Measurements from ENCODE around the gene GLOD4.

GLOD4 gene

GRCh38 chr17:728911-729310 is 53.2 kb downstream of the GLOD4 start:
- DNase-seq (ENCODE audit: low read depth): no peak
- TF ChIP-seq, protein P1, sequence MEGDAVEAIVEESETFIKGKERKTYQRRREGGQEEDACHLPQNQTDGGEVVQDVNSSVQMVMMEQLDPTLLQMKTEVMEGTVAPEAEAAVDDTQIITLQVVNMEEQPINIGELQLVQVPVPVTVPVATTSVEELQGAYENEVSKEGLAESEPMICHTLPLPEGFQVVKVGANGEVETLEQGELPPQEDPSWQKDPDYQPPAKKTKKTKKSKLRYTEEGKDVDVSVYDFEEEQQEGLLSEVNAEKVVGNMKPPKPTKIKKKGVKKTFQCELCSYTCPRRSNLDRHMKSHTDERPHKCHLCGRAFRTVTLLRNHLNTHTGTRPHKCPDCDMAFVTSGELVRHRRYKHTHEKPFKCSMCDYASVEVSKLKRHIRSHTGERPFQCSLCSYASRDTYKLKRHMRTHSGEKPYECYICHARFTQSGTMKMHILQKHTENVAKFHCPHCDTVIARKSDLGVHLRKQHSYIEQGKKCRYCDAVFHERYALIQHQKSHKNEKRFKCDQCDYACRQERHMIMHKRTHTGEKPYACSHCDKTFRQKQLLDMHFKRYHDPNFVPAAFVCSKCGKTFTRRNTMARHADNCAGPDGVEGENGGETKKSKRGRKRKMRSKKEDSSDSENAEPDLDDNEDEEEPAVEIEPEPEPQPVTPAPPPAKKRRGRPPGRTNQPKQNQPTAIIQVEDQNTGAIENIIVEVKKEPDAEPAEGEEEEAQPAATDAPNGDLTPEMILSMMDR (IDR thresholded peaks at IDR 0.05; ENCODE audit: control insufficient read depth, extremely low read depth, insufficient read depth): no peak
- no peak overlapping the region for H3K4me3 ChIP-seq (ENCODE audit: low read depth, low read length)

DNA sequence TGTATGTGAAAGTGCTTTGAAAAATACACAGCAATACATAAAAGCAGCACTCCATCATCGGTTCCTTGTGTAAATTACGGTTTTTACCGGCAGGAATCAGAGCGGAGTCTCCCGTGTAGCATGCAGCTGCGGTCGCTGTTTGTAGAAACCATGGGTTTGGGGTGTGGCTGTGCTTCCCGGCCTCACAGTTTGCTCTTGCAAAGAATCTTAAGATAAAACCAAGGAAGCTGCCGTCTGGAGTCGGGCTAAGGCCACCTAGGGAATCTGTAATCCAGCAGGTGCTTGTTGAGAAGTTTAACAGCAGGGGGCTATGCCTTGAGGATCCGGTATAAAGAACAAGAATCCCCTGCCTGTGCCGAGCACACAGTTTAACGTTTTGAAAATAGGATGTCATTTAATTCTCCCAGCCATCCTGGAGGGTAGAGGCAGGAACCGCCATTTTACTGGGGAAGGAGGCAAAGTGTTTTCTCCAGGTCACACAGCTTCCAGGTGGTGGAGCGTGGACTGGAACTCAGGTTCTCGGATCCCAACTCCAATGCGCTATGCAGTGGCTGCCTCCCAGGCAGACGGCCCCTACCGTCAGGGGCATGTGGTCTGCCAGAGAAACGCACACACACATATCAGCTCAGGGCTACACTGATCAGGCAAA is 55.7 kb downstream of the GLOD4 start:
- TF ChIP-seq, protein P1 (IDR thresholded peaks at IDR 0.05; ENCODE audit: control insufficient read depth, extremely low read depth, insufficient read depth): no peak
- no peak for DNase-seq (ENCODE audit: low read depth)
- no peak overlapping the region for H3K4me3 ChIP-seq (ENCODE audit: low read depth, low read length)

DNA sequence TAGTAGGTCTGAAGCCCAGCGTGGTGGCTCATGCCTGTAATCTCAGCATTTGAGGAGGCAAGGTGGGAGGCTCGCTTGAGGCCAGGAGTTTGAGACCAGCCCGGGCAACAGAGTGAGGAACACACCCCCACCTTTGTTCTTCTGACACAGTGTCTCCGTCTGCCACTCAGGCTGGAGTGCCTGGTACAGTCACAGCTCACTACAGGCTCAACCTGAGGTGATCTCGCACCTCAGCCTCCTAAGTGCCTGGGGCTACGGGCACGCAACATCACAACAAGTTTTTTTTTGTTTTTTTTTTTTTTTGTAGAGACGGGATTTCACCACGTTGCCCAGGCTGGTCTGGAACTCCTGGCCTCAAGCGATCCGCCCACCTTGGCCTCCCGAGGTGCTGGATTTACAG is 56.3 kb downstream of the GLOD4 start:
- DNase-seq (ENCODE audit: low read depth): no peak
- TF ChIP-seq, protein P1 (IDR thresholded peaks at IDR 0.05; ENCODE audit: control insufficient read depth, extremely low read depth, insufficient read depth): no peak
- H3K4me3 ChIP-seq (ENCODE audit: low read depth, low read length): no peak overlapping the region

DNA sequence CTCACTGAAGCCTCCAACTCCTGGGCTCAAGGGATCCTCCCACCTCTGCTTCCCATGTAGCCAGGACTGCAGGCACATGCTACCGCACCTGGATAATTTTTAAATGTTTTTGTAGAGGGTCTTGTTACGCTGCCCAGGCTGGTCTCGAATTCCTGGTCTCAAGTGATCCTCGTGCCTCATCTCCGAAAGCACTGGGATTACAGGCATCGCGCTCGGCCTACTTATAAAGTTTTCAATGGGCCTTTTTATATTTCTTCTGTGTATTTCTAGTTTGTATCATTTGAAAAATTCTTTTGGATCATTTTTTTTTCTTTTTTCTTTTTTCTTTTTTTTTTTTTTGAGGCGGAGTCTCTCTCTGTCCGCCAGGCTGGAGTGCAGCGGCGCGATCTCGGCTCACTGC is 57.0 kb downstream of the GLOD4 start:
- H3K4me3 ChIP-seq (ENCODE audit: low read depth, low read length): no peak overlapping the region

DNA sequence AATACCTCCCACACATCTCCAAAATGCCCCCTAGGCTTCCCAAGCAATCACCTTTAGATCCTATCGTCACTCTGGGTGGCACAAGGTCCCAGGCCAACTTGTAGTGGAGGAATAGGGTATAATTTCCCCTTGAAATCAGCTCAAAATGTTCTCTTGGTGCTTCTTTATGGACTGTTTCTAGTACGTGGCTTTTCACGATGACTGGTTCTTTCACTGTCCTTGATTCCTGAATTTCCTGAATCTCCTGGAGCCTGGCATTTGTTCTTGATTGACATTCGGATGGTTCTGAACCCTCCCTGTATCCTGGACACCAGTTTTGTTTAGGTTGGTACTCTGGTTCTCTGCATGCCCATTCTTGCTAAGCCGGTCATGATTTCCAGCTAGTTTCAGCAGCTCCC is 60.5 kb downstream of the GLOD4 start:
- TF ChIP-seq, protein P1 (IDR thresholded peaks at IDR 0.05; ENCODE audit: control insufficient read depth, extremely low read depth, insufficient read depth): no peak
- H3K4me3 ChIP-seq (ENCODE audit: low read depth, low read length): no peak overlapping the region
- DNase-seq (ENCODE audit: low read depth): no peak

More for the DNA sequence above, 57.0 kb downstream of the GLOD4 start:
- no peak for DNase-seq (ENCODE audit: low read depth)
- TF ChIP-seq, protein P1 (IDR thresholded peaks at IDR 0.05; ENCODE audit: control insufficient read depth, extremely low read depth, insufficient read depth): no peak

DNA sequence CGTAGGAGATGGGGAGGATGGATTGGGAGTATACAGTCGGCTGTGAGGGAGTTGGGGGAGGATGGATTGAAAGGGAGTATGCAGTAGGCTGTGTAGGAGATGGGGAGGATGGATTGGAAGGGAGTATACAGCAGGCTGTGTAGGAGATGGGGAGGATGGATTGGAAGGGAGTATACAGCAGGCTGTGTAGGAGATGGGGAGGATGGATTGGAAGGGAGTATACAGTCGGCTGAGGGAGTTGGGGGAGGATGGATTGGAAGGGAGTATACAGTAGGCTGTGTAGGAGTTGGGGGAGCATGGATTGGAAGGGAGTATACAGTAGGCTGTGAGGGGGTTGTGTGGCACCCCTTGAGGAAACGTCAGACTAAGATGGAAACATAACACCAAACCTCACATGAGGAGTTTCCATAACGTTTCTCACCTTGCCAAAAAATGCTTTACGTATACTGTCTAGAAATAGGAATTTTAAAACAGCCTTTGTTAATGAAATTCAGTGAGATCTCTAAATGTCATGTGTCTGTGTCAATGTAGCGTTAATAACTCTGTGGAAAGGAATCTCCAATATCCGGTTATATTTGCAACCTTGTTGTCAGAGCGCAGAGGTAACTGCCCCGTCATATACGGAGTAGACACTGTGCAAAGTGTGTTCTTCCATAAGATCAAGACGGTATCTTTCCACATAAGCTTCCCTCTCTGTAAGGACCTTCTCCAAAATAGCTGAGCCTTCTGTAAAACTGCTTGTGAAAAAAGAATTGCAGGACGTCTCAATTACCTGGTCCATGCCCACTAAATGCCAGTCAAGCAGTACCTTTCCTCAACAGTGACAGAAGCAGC is 61.2 kb downstream of the GLOD4 start:
- DNase-seq (ENCODE audit: low read depth): no peak
- TF ChIP-seq, protein P1 (IDR thresholded peaks at IDR 0.05; ENCODE audit: control insufficient read depth, extremely low read depth, insufficient read depth): no peak
- H3K4me3 ChIP-seq (ENCODE audit: low read depth, low read length): no peak overlapping the region

All from LNCaP clone FGC (cell line).